H9 (cell line): ENCODE data around the gene XCL2. TPM values are rescaled to one million over a fixed set of nuclear protein-coding genes. Genes with fewer than 3 reads are reported as not detected.

Experiments used
- DNase-seq: peaks from one replicate; pipeline ENCODE4 v3.0.0-alpha.2; 2017
- H2AFZ ChIP-seq: one replicate; pipeline ENCODE4 v1.6.1; 2013; ENCODE audit warnings: mild to moderate bottlenecking, low read length, control low read depth, moderate library complexity
- H2AK5ac ChIP-seq: 2 replicates; pipeline ENCODE4 v1.6.1; 2013; ENCODE audit warnings: low read length, control low read depth, mixed read lengths; ENCODE audit not compliant: insufficient read length
- H2BK120ac ChIP-seq: one replicate; pipeline ENCODE4 v1.6.1; 2013; ENCODE audit warnings: low read depth, mild to moderate bottlenecking, low read length, control low read depth, inconsistent platforms; ENCODE audit not compliant: poor library complexity, severe bottlenecking
- H2BK12ac ChIP-seq: 2 replicates; pipeline ENCODE4 v1.6.1; 2013; ENCODE audit warnings: low read length, control low read depth, mixed read lengths, low read depth; ENCODE audit not compliant: insufficient read length
- H2BK15ac ChIP-seq: 2 replicates; pipeline ENCODE4 v1.6.1; 2013; ENCODE audit warnings: low read depth, low read length, control low read depth
- H2BK20ac ChIP-seq: one replicate; pipeline ENCODE4 v1.6.1; 2013; ENCODE audit warnings: low read depth, mild to moderate bottlenecking, low read length, control low read depth, inconsistent platforms; ENCODE audit not compliant: poor library complexity, severe bottlenecking
- H2BK5ac ChIP-seq: 2 replicates; pipeline ENCODE4 v1.6.1; 2013; ENCODE audit warnings: low read length, control low read depth, mixed read lengths; ENCODE audit not compliant: insufficient read length
- H3K14ac ChIP-seq: 2 replicates; pipeline ENCODE4 v1.6.1; 2013; ENCODE audit warnings: low read length, control low read depth; ENCODE audit not compliant: insufficient read depth
- H3K18ac ChIP-seq: 2 replicates; pipeline ENCODE4 v1.6.1; 2013; ENCODE audit warnings: low read depth, mild to moderate bottlenecking, mixed read lengths, low read length, control low read depth; ENCODE audit not compliant: insufficient read length
- H3K23ac ChIP-seq: 2 replicates; pipeline ENCODE4 v1.6.1; 2013; ENCODE audit warnings: low read length, control low read depth, mixed read lengths, low read depth; ENCODE audit not compliant: insufficient read length
- H3K23me2 ChIP-seq: 2 replicates; pipeline ENCODE4 v1.6.1; 2013; ENCODE audit warnings: low read depth, mild to moderate bottlenecking, mixed read lengths, low read length, control low read depth; ENCODE audit not compliant: insufficient read length, poor library complexity, severe bottlenecking
- H3K27ac ChIP-seq: 2 replicates; pipeline ENCODE4 v1.5.1; 2013; ENCODE audit warnings: low read length, control low read depth, mixed read lengths, low read depth; ENCODE audit not compliant: insufficient read length
- H3K27me3 ChIP-seq: 2 replicates; pipeline ENCODE4 v1.6.1; 2013; ENCODE audit warnings: low read length, control low read depth, inconsistent platforms; ENCODE audit not compliant: insufficient read depth
- H3K4ac ChIP-seq: 2 replicates; pipeline ENCODE4 v1.6.1; 2013; ENCODE audit warnings: low read depth, mild to moderate bottlenecking, control low read depth, inconsistent platforms, low read length, moderate library complexity
- H3K4me1 ChIP-seq: 2 replicates; pipeline ENCODE4 v1.6.1; 2013; ENCODE audit warnings: low read length, control low read depth, inconsistent platforms; ENCODE audit not compliant: insufficient read depth
- H3K4me2 ChIP-seq: 2 replicates; pipeline ENCODE4 v1.6.1; 2013; ENCODE audit warnings: low read length, control low read depth, mixed read lengths; ENCODE audit not compliant: insufficient read length, insufficient read depth
- H3K56ac ChIP-seq: 2 replicates; pipeline ENCODE4 v1.6.1; 2013; ENCODE audit warnings: low read depth, mild to moderate bottlenecking, mixed read lengths, low read length, control low read depth; ENCODE audit not compliant: insufficient read length
- H3K79me1 ChIP-seq: 2 replicates; pipeline ENCODE4 v1.6.1; 2013; ENCODE audit warnings: low read depth, mild to moderate bottlenecking, moderate library complexity, low read length, control low read depth, inconsistent platforms; ENCODE audit not compliant: insufficient read depth, poor library complexity, severe bottlenecking
- H3K79me2 ChIP-seq: 2 replicates; pipeline ENCODE4 v1.6.1; 2013; ENCODE audit warnings: low read length, control low read depth, inconsistent platforms; ENCODE audit not compliant: insufficient read depth
- H3K9ac ChIP-seq: 2 replicates; pipeline ENCODE4 v1.6.1; 2013; ENCODE audit warnings: low read length, control low read depth, mixed read lengths; ENCODE audit not compliant: insufficient read length; ENCODE audit errors: extremely low read depth
- H3K9me3 ChIP-seq: one replicate; pipeline ENCODE4 v1.6.1; 2013; ENCODE audit warnings: low read depth, low read length, inconsistent platforms; ENCODE audit not compliant: control insufficient read depth
- H3T11ph ChIP-seq: one replicate; pipeline ENCODE4 v1.6.1; 2013; ENCODE audit warnings: mild to moderate bottlenecking, low read length, control low read depth, inconsistent platforms
- H4K20me1 ChIP-seq: one replicate; pipeline ENCODE4 v1.6.1; 2013; ENCODE audit not compliant: control insufficient read depth, insufficient read length, insufficient read depth
- H4K5ac ChIP-seq: 2 replicates; pipeline ENCODE4 v1.6.1; 2013; ENCODE audit warnings: low read depth, mild to moderate bottlenecking, mixed read lengths, low read length, control low read depth; ENCODE audit not compliant: insufficient read length
- H4K8ac ChIP-seq: replicated peaks from 2 replicates; pipeline ENCODE4 v1.6.1; 2013; ENCODE audit warnings: low read length, control low read depth, mixed read lengths, low read depth; ENCODE audit not compliant: insufficient read length
- H4K91ac ChIP-seq: 2 replicates; pipeline ENCODE4 v1.6.1; 2013; ENCODE audit warnings: low read depth, mild to moderate bottlenecking, moderate library complexity, mixed read lengths, low read length, control low read depth; ENCODE audit not compliant: insufficient read length
- H3K27ac Mint-ChIP-seq, 3 experiments: 2 replicates in 2 of 3; 3 replicates in 1 of 3; pipeline ENCODE4 v1.8.0; 2020 to 2021; ENCODE audit warnings: mixed read lengths in 3 of 3, mild to moderate bottlenecking in 1 of 3, moderate library complexity in 1 of 3
- H3K27me3 Mint-ChIP-seq: 2 replicates; pipeline ENCODE4 v1.8.0; 2021; ENCODE audit warnings: low read depth, mild to moderate bottlenecking, moderate library complexity, mixed read lengths
- H3K36me3 Mint-ChIP-seq, 3 experiments: 2 replicates in 2 of 3; 3 replicates in 1 of 3; pipeline ENCODE4 v1.8.0; 2020 to 2021; ENCODE audit warnings: low read depth in 3 of 3, mixed read lengths in 3 of 3; ENCODE audit not compliant: insufficient read depth in 1 of 3
- H3K4me1 Mint-ChIP-seq, 2 experiments: 2 replicates each; pipeline ENCODE4 v1.8.0; 2020; ENCODE audit warnings: mixed read lengths in 2 of 2
- H3K4me3 Mint-ChIP-seq, 2 experiments: 2 replicates in 1 of 2; 3 replicates in 1 of 2; pipeline ENCODE4 v1.8.0; 2020 to 2021; ENCODE audit warnings: mild to moderate bottlenecking in 2 of 2, mixed read lengths in 2 of 2, moderate library complexity in 1 of 2
- H3K9me3 Mint-ChIP-seq, 2 experiments: 2 replicates in 1 of 2; 3 replicates in 1 of 2; pipeline ENCODE4 v1.8.0; 2020; ENCODE audit warnings: mild to moderate bottlenecking in 2 of 2, mixed read lengths in 2 of 2, moderate library complexity in 1 of 2
- CTCF ChIP-seq: fragments of 200-600 bp; sonication (generic); conservative IDR thresholded peaks from 3 replicates; pipeline ENCODE4 v1.8.0; 2021; ENCODE audit warnings: antibody characterized with exemption, mild to moderate bottlenecking
- WGBS: extraction: QIAGEN DNeasy Blood & Tissue Kit; methylation state at CpG from one replicate; pipeline ENCODE4 v1.1.7; 2013; ENCODE audit warnings: missing lambda C conversion rate, low lambda C conversion rate, mixed read lengths; ENCODE audit not compliant: insufficient read length; ENCODE audit errors: extremely low coverage; 5-methylcytosine and 5-hydroxymethylcytosine counted together
- total RNA-seq: library from RNA; stranded (reverse); gene quantifications from 2 replicates; pipeline ENCODE4 v1.2.1, GENCODE V29; 2021

XCL2 gene
- total RNA-seq, 1 experiment from 2014 or later, result not detected

DNA sequence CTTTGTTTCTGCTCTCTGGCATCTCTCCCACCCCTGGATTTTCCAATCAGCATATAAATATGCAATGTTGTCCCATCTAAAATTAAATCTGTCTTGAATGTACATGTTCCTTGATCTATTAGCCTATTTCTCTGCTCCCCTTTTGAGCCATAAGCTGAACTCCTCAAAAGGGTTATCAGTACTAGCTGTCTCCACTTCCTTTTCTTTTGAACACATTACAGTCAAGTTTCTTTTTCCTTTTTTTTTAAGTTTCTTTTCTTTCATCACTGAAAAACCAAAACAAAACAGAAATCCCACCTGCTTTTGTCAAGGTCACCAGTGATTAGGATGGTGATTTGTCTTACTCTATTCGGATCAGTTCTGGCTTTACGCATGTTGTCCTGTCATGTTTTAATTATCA lies 29.3 kb downstream of the XCL2 start:
- no peak for TF ChIP-seq CTCF
- Mint-ChIP-seq H3K36me3 (no peaks in the 10 kb centered on the region), H3K4me1 (peaks cover 0 to 4% of the 10 kb centered on the region in 2 experiments; a peak in 2 of 4 replicates), H3K27ac (no peak overlapping the region), H3K27me3 (no peaks in the 10 kb centered on the region), H3K4me3 (no peak overlapping the region), H3K9me3 (no peaks in the 10 kb centered on the region)
- Histone ChIP-seq H3K4me1 (no peaks in the 10 kb centered on the region), H2BK120ac (no peak overlapping the region), H2BK15ac (no peak overlapping the region), H2BK12ac (no peak overlapping the region), H3K4ac (no peak overlapping the region), H3K56ac (no peak overlapping the region), H4K5ac (no peak overlapping the region), H3K23ac (no peak overlapping the region), H3K9me3 (no peaks in the 10 kb centered on the region), H3T11ph (no peak overlapping the region), H3K79me2 (no peaks in the 10 kb centered on the region), H3K27me3 (no peaks in the 10 kb centered on the region), H4K91ac (no peak overlapping the region), H3K27ac (no peak overlapping the region), H3K23me2 (no peaks in the 10 kb centered on the region), H4K20me1 (no peaks in the 10 kb centered on the region), H3K79me1 (no peaks in the 10 kb centered on the region), H3K14ac (no peak overlapping the region), H3K9ac (no peak overlapping the region), H2AK5ac (no peak overlapping the region), H2BK5ac (no peak overlapping the region), H4K8ac (no peak overlapping the region), H2BK20ac (no peak overlapping the region), H2AFZ (no peak overlapping the region), H3K18ac (no peak overlapping the region), H3K4me2 (no peak overlapping the region)
- DNase-seq, result no peak
- no CpG with 5 or more reads among the region's 2 CpGs for WGBS
